CD4-positive, CD25-positive, alpha-beta regulatory T cell (primary cell): ENCODE measurements around the gene ARF1. TPM values are rescaled to one million over a fixed set of nuclear protein-coding genes. Genes with fewer than 3 reads are reported as not detected.

Experiments
- ATAC-seq, 2 donors: fragments of 150-1000 bp; cut with Tn5 transposase; one replicate each; pipeline ENCODE4 v1.10.0; 2021; ENCODE audit warnings: low read depth in 2 of 2, moderate number of reproducible peaks in 2 of 2, moderate library complexity in 1 of 2
- DNase-seq, 3 donors: peaks; one replicate each; pipeline versions ENCODE4 v3.0.0 to v3.0.0-alpha.2; 2012 to 2022; ENCODE audit warnings: mixed read lengths in 1 of 3
- H3K27ac ChIP-seq: one replicate; pipeline ENCODE4 v1.7.0; 2013; ENCODE audit warnings: mild to moderate bottlenecking, low read length; ENCODE audit not compliant: insufficient read depth, poor library complexity, severe bottlenecking
- H3K27me3 ChIP-seq: one replicate; pipeline ENCODE4 v1.7.0; 2013; ENCODE audit warnings: low read length; ENCODE audit not compliant: control insufficient read depth, insufficient read depth
- H3K36me3 ChIP-seq: one replicate; pipeline ENCODE4 v1.7.0; 2013; ENCODE audit warnings: mild to moderate bottlenecking, low read length, moderate library complexity; ENCODE audit not compliant: control insufficient read depth, insufficient read depth
- H3K4me1 ChIP-seq: 2 replicates; pipeline ENCODE4 v1.7.0; 2013; ENCODE audit warnings: mild to moderate bottlenecking, low read length; ENCODE audit not compliant: insufficient read depth, control insufficient read depth, poor library complexity, severe bottlenecking
- H3K4me3 ChIP-seq: one replicate; pipeline ENCODE4 v1.7.0; 2013; ENCODE audit warnings: low read depth, mild to moderate bottlenecking, low read length, moderate library complexity
- H3K9me3 ChIP-seq, 2 experiments: 1 replicate in 1 of 2; 2 replicates in 1 of 2; pipeline ENCODE4 v1.7.0; 2013; ENCODE audit warnings: low read length in 2 of 2, mild to moderate bottlenecking in 1 of 2, moderate library complexity in 1 of 2; ENCODE audit not compliant: control insufficient read depth in 2 of 2
- H3K27ac Mint-ChIP-seq, 3 donors: one replicate each; pipeline ENCODE4 v1.8.0; 2020 to 2022; ENCODE audit warnings: mild to moderate bottlenecking in 3 of 3, mixed read lengths in 3 of 3, moderate library complexity in 2 of 3
- H3K27me3 Mint-ChIP-seq: one replicate; pipeline ENCODE4 v1.8.0; 2022; ENCODE audit warnings: mild to moderate bottlenecking, mixed read lengths
- H3K36me3 Mint-ChIP-seq: one replicate; pipeline ENCODE4 v1.8.0; 2020; ENCODE audit warnings: mixed read lengths
- H3K4me1 Mint-ChIP-seq, 4 donors: one replicate each; pipeline ENCODE4 v1.8.0; 2020 to 2022; ENCODE audit warnings: mixed read lengths in 4 of 4, mild to moderate bottlenecking in 1 of 4
- H3K4me3 Mint-ChIP-seq, 4 donors: one replicate each; pipeline ENCODE4 v1.8.0; 2020 to 2022; ENCODE audit warnings: mild to moderate bottlenecking in 4 of 4, mixed read lengths in 4 of 4, moderate library complexity in 3 of 4
- H3K9me3 Mint-ChIP-seq, 7 donors: one replicate each; pipeline ENCODE4 v1.8.0; 2020 to 2022; ENCODE audit warnings: mixed read lengths in 7 of 7, mild to moderate bottlenecking in 3 of 7, moderate library complexity in 2 of 7
- polyA plus RNA-seq, 4 donors: library from polyadenylated mRNA; unstranded; fragments of 300-500 nt; fragmentation: Illumina TruSeq; gene quantifications; one replicate each; pipeline ENCODE4 v1.2.3, GENCODE V29; 2021
- total RNA-seq: library from RNA; stranded (reverse); gene quantifications from one replicate; pipeline ENCODE4 v1.2.3, GENCODE V29; 2022

The ARF1 gene
- total and polyA plus RNA-seq, 5 donors from 2014 or later = 335 to 517 (median 476) TPM

- Histone ChIP-seq H3K36me3 (no peaks in the 10 kb centered on the region), H3K4me3 (no peak overlapping the region), H3K9me3 (peaks cover 0 to 2% of the 10 kb centered on the region in 2 experiments), H3K27me3 (peaks cover 10% of the 10 kb centered on the region), H3K27ac (no peak overlapping the region), H3K4me1 (peaks cover 27% of the 10 kb centered on the region)
- Mint-ChIP-seq H3K4me1 (peaks cover 0 to 14% (median 5%) of the 10 kb centered on the region in 4 donors), H3K27me3 (peaks cover 63% of the 10 kb centered on the region), H3K9me3 (peaks cover 0 to 7% (median 0%) of the 10 kb centered on the region in 7 donors), H3K4me3 (peak overlapping the region in 2 of 4 donors; percentile 59 to 71), H3K27ac (peak overlapping the region in 1 of 3 donors; percentile 11), H3K36me3 (no peaks in the 10 kb centered on the region)
- DNase-seq (no peak), ATAC-seq (no peak)
Observed at GRCh38 chr1:228058172-228058948, 24.1 kb upstream of the ARF1 start.

GRCh38 chr1:228058949-228059633 lies 23.4 kb upstream of the ARF1 start:
- peak; percentile 34 to 52 for ATAC-seq
- Mint-ChIP-seq H3K36me3 (no peaks in the 10 kb centered on the region), H3K27me3 (peaks cover 56% of the 10 kb centered on the region), H3K27ac (peak overlapping the region in 1 of 3 donors; percentile 11), H3K4me1 (peaks cover 0 to 14% (median 5%) of the 10 kb centered on the region in 4 donors), H3K4me3 (peak overlapping the region in 2 of 4 donors; percentile 59 to 71), H3K9me3 (peaks cover 0 to 3% (median 0%) of the 10 kb centered on the region in 7 donors)
- Histone ChIP-seq H3K27me3 (peaks cover 5% of the 10 kb centered on the region), H3K36me3 (no peaks in the 10 kb centered on the region), H3K4me1 (peaks cover 27% of the 10 kb centered on the region), H3K27ac (no peak overlapping the region), H3K4me3 (no peak overlapping the region), H3K9me3 (peaks cover 0 to under 1% of the 10 kb centered on the region in 2 experiments)
- peak; percentile 56 to 65 (median 62) for DNase-seq

DNA sequence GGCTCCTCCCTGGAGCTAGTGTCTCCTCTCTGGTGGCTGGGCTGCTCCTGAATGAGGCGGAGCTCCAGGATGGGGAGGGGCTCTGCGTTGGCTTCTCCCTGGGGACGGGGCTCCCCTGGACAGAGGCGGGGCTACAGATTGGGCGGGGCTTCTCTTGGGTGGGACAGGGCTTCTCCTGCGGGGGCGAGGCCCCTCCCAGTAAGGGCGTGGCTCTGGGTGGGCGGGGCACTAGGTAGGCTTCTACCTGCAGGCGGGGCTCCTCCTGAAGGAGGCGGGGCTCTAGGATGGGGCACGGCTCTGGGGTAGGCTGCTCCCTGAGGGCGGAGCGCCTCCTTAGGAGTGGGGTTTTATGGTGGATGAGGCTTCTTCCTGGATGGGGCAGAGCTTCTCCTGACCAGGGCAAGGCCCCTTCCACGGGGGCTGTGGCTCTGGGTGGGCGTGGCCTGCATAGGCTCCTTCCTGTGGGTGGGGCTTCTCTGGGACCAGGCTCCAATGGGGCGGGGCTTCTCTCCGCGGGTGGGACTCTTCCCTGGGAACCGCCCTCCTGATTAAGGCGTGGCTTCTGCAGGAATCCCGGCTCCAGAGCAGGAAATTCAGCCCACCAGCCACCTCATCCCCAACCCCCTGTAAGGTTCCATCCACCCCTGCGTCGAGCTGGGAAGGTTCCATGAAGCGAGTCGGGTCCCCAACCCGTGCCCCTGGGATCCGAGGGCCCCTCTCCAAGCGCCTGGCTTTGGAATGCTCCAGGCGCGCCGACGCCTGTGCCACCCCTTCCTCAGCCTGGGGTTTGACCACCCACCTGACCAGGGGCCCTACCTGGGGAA lies 22.7 kb upstream of the ARF1 start:
- H3K27ac Mint-ChIP-seq = no peak overlapping the region
- H3K4me3 ChIP-seq = no peak overlapping the region
- H3K4me3 Mint-ChIP-seq = peak overlapping the region in 3 of 4 donors; percentile 71 to 74 (median 72)
- H3K4me1 ChIP-seq = peaks cover 27% of the 10 kb centered on the region
- ATAC-seq (peak; percentile 26 to 37), DNase-seq (peak in 2 of 3 donors; percentile 49 to 66)
- peaks cover 5% of the 10 kb centered on the region for H3K27me3 ChIP-seq
- H3K4me1 Mint-ChIP-seq = peaks cover 0 to 14% (median 5%) of the 10 kb centered on the region in 4 donors
- H3K27me3 Mint-ChIP-seq = peaks cover 56% of the 10 kb centered on the region
- no peaks in the 10 kb centered on the region for H3K9me3 ChIP-seq
- peaks cover 0 to 3% (median 0%) of the 10 kb centered on the region in 7 donors for H3K9me3 Mint-ChIP-seq
- H3K36me3 ChIP-seq = no peaks in the 10 kb centered on the region
- H3K27ac ChIP-seq = no peak overlapping the region
- no peaks in the 10 kb centered on the region for H3K36me3 Mint-ChIP-seq

DNA sequence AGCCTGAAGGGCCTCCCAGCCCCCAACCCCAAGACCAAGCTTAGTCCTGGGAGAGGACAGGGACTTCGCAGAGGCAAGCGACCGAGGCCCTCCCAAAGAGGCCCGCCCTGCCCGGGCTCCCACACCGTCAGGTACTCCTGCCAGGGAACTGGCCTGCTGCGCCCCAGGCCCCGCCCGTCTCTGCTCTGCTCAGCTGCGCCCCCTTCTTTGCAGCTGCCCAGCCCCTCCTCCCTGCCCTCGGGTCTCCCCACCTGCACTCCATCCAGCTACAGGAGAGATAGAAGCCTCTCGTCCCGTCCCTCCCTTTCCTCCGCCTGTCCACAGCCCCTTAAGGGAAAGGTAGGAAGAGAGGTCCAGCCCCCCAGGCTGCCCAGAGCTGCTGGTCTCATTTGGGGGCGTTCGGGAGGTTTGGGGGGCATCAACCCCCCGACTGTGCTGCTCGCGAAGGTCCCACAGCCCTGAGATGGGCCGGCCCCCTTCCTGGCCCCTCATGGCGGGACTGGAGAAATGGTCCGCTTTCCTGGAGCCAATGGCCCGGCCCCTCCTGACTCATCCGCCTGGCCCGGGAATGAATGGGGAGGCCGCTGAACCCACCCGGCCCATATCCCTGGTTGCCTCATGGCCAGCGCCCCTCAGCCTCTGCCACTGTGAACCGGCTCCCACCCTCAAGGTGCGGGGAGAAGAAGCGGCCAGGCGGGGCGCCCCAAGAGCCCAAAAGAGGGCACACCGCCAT lies 21.9 kb upstream of the ARF1 start:
- peak overlapping the region in 1 of 3 donors; percentile 51 for H3K27ac Mint-ChIP-seq
- H3K27ac ChIP-seq = no peak overlapping the region
- no peaks in the 10 kb centered on the region for H3K36me3 ChIP-seq
- peaks cover 0 to 3% (median 0%) of the 10 kb centered on the region in 7 donors for H3K9me3 Mint-ChIP-seq
- no peaks in the 10 kb centered on the region for H3K36me3 Mint-ChIP-seq
- peaks cover 0 to 14% (median 5%) of the 10 kb centered on the region in 4 donors for H3K4me1 Mint-ChIP-seq
- H3K27me3 Mint-ChIP-seq = peaks cover 52% of the 10 kb centered on the region
- no peak overlapping the region for H3K4me3 ChIP-seq
- ATAC-seq = no peak
- H3K9me3 ChIP-seq = no peaks in the 10 kb centered on the region
- H3K4me3 Mint-ChIP-seq = peak overlapping the region in 1 of 4 donors; percentile 48
- H3K27me3 ChIP-seq = peaks cover 4% of the 10 kb centered on the region
- peaks cover 27% of the 10 kb centered on the region for H3K4me1 ChIP-seq
- no peak for DNase-seq

DNA sequence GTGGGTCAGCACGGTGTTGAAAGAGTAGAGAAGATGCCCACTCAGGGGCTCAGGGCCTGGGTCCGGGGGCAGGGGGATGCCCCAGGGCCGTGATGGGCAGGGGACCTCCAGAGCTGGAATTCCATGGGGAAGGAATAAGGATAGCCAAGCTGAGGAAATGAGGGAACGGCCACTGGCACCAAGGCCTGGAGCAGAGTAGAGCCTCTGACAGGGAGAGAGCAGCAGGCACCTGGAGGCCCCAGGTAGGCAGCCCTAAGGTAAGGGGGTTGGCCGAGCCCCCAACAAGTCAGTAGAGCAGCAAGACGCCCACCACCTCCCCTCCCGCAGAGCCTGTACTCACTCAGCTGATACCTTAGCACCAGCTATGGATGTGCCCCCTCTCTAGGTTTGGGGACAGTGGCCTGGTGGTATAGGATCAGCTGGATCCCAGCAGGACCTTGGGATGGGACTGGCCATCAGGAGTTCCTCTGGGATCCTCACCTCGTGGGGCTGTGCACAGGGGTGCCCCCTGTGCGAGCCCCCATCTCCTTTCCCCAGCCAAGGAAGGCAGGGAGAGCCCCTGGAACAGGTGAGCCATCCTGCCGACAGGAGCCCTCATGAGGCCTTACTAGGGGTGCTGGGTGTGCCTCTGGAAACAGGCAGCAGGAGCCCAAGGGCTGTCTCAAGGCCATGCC lies 21.0 kb upstream of the ARF1 start:
- H3K27me3 ChIP-seq = no peaks in the 10 kb centered on the region
- no peak for DNase-seq

GRCh38 chr1:228062085-228062791 lies 20.3 kb upstream of the ARF1 start:
- Histone ChIP-seq H3K9me3 (no peaks in the 10 kb centered on the region), H3K27ac (no peak overlapping the region), H3K4me3 (no peak overlapping the region), H3K4me1 (peaks cover 27% of the 10 kb centered on the region), H3K36me3 (no peaks in the 10 kb centered on the region), H3K27me3 (no peaks in the 10 kb centered on the region)
- H3K27me3 Mint-ChIP-seq = peaks cover 49% of the 10 kb centered on the region
- no peak for ATAC-seq
- no peak for DNase-seq
- H3K36me3 Mint-ChIP-seq = no peaks in the 10 kb centered on the region
- peaks cover 0 to 3% (median 0%) of the 10 kb centered on the region in 7 donors for H3K9me3 Mint-ChIP-seq
- H3K27ac Mint-ChIP-seq = no peak overlapping the region
- peaks cover 0 to 14% (median 5%) of the 10 kb centered on the region in 4 donors for H3K4me1 Mint-ChIP-seq
- H3K4me3 Mint-ChIP-seq = no peak overlapping the region

More for the DNA sequence above, 21.0 kb upstream of the ARF1 start:
- no peak for ATAC-seq
- H3K4me3 Mint-ChIP-seq = peak overlapping the region in 1 of 4 donors; percentile 32
- H3K4me1 Mint-ChIP-seq = peaks cover 0 to 14% (median 5%) of the 10 kb centered on the region in 4 donors
- no peaks in the 10 kb centered on the region for H3K36me3 Mint-ChIP-seq
- no peaks in the 10 kb centered on the region for H3K36me3 ChIP-seq
- H3K9me3 Mint-ChIP-seq = peaks cover 0 to 3% (median 0%) of the 10 kb centered on the region in 7 donors
- no peak overlapping the region for H3K27ac ChIP-seq
- no peak overlapping the region for H3K4me3 ChIP-seq
- peaks cover 27% of the 10 kb centered on the region for H3K4me1 ChIP-seq
- peaks cover 52% of the 10 kb centered on the region for H3K27me3 Mint-ChIP-seq
- H3K9me3 ChIP-seq = no peaks in the 10 kb centered on the region
- H3K27ac Mint-ChIP-seq = no peak overlapping the region
